SK-N-SH (cell line): Measurements from ENCODE around the gene RAI1. TPM values are rescaled to one million over a fixed set of nuclear protein-coding genes. Genes with fewer than 3 reads are reported as not detected.

Source experiments
- CTCF ChIA-PET: fragments of 300-600, 350-600 bp; formaldehyde crosslinking; extraction: SDS; loops from one replicate; lab custom pipeline; 2021; lab: Yijun Ruan, JAX
- POLR2A ChIA-PET: fragments of 350-600 bp; sonication (Branson Sonifier 250); formaldehyde crosslinking; extraction: SDS; loops from one replicate; lab custom pipeline; 2020; ENCODE audit warnings: antibody characterized with exemption, inconsistent platforms; lab: Yijun Ruan, JAX
- DNase-seq: peaks from one replicate; pipeline ENCODE4 v3.0.0; 2012
- H2AFZ ChIP-seq: fragments of 200-600 bp; sonication (generic); 2 replicates; pipeline ENCODE4 v1.8.1; 2016; ENCODE audit warnings: antibody characterized with exemption, mild to moderate bottlenecking, low read depth
- H3F3A ChIP-seq: fragments of 200-600 bp; sonication (generic); replicated peaks from 2 replicates; pipeline ENCODE3; 2016; ENCODE audit warnings: antibody characterized with exemption, mild to moderate bottlenecking; ENCODE audit not compliant: insufficient read depth
- H3K27ac ChIP-seq, 2 experiments: fragments of 200-500 bp in 1 of 2; fragments of 200-600 bp in 1 of 2; sonication (Bioruptor generic) in 1 of 2; sonication (generic), shearing (Covaris generic) in 1 of 2; 2 replicates each; pipeline versions ENCODE4 v1.5.1 to v1.6.1; 2014 to 2016; ENCODE audit warnings: low read depth in 2 of 2, inconsistent platforms in 1 of 2, low read length in 1 of 2, mild to moderate bottlenecking in 1 of 2, mixed read lengths in 1 of 2
- H3K27me3 ChIP-seq: fragments of 200-600 bp; sonication (generic), shearing (Covaris generic); 2 replicates; pipeline ENCODE4 v1.6.1; 2016; ENCODE audit warnings: mixed run types; ENCODE audit not compliant: insufficient read depth
- H3K36me3 ChIP-seq, 2 experiments: fragments of 200-500 bp in 1 of 2; fragments of 200-600 bp in 1 of 2; sonication (Bioruptor generic) in 1 of 2; sonication (generic) in 1 of 2; replicated peaks in 1 of 2; 2 replicates each; pipeline versions ENCODE3 to v1.5.1; 2014 to 2016; ENCODE audit warnings: low read length in 1 of 2, mild to moderate bottlenecking in 1 of 2; ENCODE audit not compliant: insufficient read depth in 2 of 2, control insufficient read depth in 1 of 2
- H3K4me1 ChIP-seq, 2 experiments: fragments of 200-500 bp in 1 of 2; fragments of 200-600 bp in 1 of 2; sonication (Bioruptor generic) in 1 of 2; sonication (generic), shearing (Covaris generic) in 1 of 2; 2 replicates each; pipeline versions ENCODE4 v1.5.1 to v1.6.1; 2014 to 2016; ENCODE audit warnings: low read depth in 1 of 2, low read length in 1 of 2, mixed run types in 1 of 2; ENCODE audit not compliant: insufficient read depth in 2 of 2, control insufficient read depth in 1 of 2
- H3K4me2 ChIP-seq: fragments of 200-600 bp; sonication (generic), shearing (Covaris generic); 2 replicates; pipeline ENCODE4 v1.6.1; 2017; ENCODE audit warnings: mixed run types
- H3K4me3 ChIP-seq, 2 experiments: fragments of 200-500 bp in 1 of 2; fragments of 200-600 bp in 1 of 2; sonication (Bioruptor generic) in 1 of 2; sonication (generic), shearing (Covaris generic) in 1 of 2; 2 replicates each; pipeline versions ENCODE4 v1.5.1 to v1.8.1; 2014 to 2016; ENCODE audit warnings: low read depth in 2 of 2, inconsistent platforms in 1 of 2, low read length in 1 of 2, mild to moderate bottlenecking in 1 of 2, mixed read lengths in 1 of 2, moderate library complexity in 1 of 2
- H3K79me2 ChIP-seq: fragments of 200-600 bp; sonication (generic); 2 replicates; pipeline ENCODE4 v1.8.1; 2017; ENCODE audit warnings: mild to moderate bottlenecking; ENCODE audit not compliant: insufficient read depth
- H3K9ac ChIP-seq: fragments of 200-600 bp; sonication (generic); 2 replicates; pipeline ENCODE4 v1.6.1; 2017; ENCODE audit warnings: mixed run types
- H3K9me2 ChIP-seq: fragments of 200-600 bp; sonication (generic); 2 replicates; pipeline ENCODE4 v1.6.1; 2017; ENCODE audit warnings: mixed run types
- H3K9me3 ChIP-seq: fragments of 200-600 bp; sonication (generic); 2 replicates; pipeline ENCODE4 v1.6.1; 2017; ENCODE audit warnings: mixed run types, mild to moderate bottlenecking, moderate library complexity
- H4K20me1 ChIP-seq: fragments of 200-600 bp; sonication (generic); 2 replicates; pipeline ENCODE4 v1.6.1; 2017; ENCODE audit warnings: mild to moderate bottlenecking, mixed run types; ENCODE audit not compliant: insufficient read depth
- CHD2 ChIP-seq: fragments of 150-350 bp; IDR thresholded peaks from 2 replicates; pipeline ENCODE4 v1.6.1; 2018; ENCODE audit warnings: low read length; ENCODE audit not compliant: partially characterized antibody
- EP300 ChIP-seq, 2 experiments: IDR thresholded peaks; 2 replicates each; pipeline versions ENCODE4 v1.4.0 to v1.6.1; 2012; ENCODE audit warnings: borderline replicate concordance in 1 of 2, low read depth in 1 of 2, low read length in 1 of 2
- EZH2phosphoT487 ChIP-seq: fragments of 200-600 bp; sonication (generic); IDR thresholded peaks from 2 replicates; pipeline ENCODE4 v1.6.1; 2017; ENCODE audit warnings: low read depth, mixed run types, mild to moderate bottlenecking, antibody characterized with exemption, moderate library complexity, borderline replicate concordance
- FOSL2 ChIP-seq: IDR thresholded peaks from 2 replicates; pipeline ENCODE4 v1.4.0; 2012; ENCODE audit warnings: low read depth, mild to moderate bottlenecking, moderate library complexity, borderline replicate concordance
- FOXJ3 ChIP-seq: sonication (generic); formaldehyde crosslinking; IDR thresholded peaks from 2 replicates; pipeline ENCODE4 v1.5.1; 2020; ENCODE audit warnings: mild to moderate bottlenecking, missing genetic modification reagents
- FOXM1 ChIP-seq: IDR thresholded peaks from 2 replicates; pipeline ENCODE4 v1.4.0; 2012; ENCODE audit warnings: low read depth, mild to moderate bottlenecking
- GATA2 ChIP-seq: sonication (generic); formaldehyde crosslinking; IDR thresholded peaks from 2 replicates; pipeline ENCODE4 v1.5.0; 2020; ENCODE audit warnings: mild to moderate bottlenecking, missing genetic modification reagents
- JUND ChIP-seq: IDR thresholded peaks from 2 replicates; pipeline ENCODE4 v1.4.0; 2012
- MXI1 ChIP-seq: IDR thresholded peaks from 2 replicates; pipeline ENCODE4 v1.6.1; 2012; ENCODE audit warnings: mild to moderate bottlenecking, low read depth, low read length, improper control_type of control experiment
- NRF1 ChIP-seq: IDR thresholded peaks from 2 replicates; pipeline ENCODE4 v1.6.1; 2012; ENCODE audit warnings: low read depth, mild to moderate bottlenecking, low read length
- PBX3 ChIP-seq: IDR thresholded peaks from 2 replicates; pipeline ENCODE4; 2012
- RCOR1 ChIP-seq: fragments of 150-350 bp; IDR thresholded peaks from 2 replicates; pipeline ENCODE4 v1.6.1; 2017; ENCODE audit warnings: antibody characterized with exemption, low read length
- REST ChIP-seq: IDR thresholded peaks from 2 replicates; pipeline ENCODE4 v1.6.1; 2012; ENCODE audit warnings: mild to moderate bottlenecking, low read depth, low read length, moderate library complexity
- SIN3A ChIP-seq: IDR thresholded peaks from 2 replicates; pipeline ENCODE4 v1.6.1; 2012; ENCODE audit warnings: low read depth, mild to moderate bottlenecking, low read length, moderate library complexity, borderline replicate concordance
- TCF12 ChIP-seq: IDR thresholded peaks from 2 replicates; pipeline ENCODE4 v1.4.0; 2012
- USF1 ChIP-seq: IDR thresholded peaks from 2 replicates; pipeline ENCODE4 v1.4.0; 2012; ENCODE audit warnings: low read depth, borderline replicate concordance
- WGBS: methylation state at CpG from one replicate; pipeline ENCODE4 v1.1.6; 2017; ENCODE audit warnings: low lambda C conversion rate; 5-methylcytosine and 5-hydroxymethylcytosine counted together
- polyA plus RNA-seq, 3 experiments: library from polyadenylated mRNA; depleted of rRNA; stranded (reverse); fragments of >200 nt; gene quantifications; 2 replicates each; pipeline ENCODE4 v1.2.3, GENCODE V29; 2012
- TF ChIP-seq, protein P1 (sequence below): IDR thresholded peaks from 2 replicates; pipeline ENCODE4 v1.4.0; 2012; ENCODE audit warnings: low read depth

The RAI1 gene
- polyA plus RNA-seq, 1 of the 3 experiments (the other 2 are of a cell fraction), result 4.7 TPM

GRCh38 chr17:17837380-17837821 lies 156.1 kb downstream of the RAI1 start:
- no peak overlapping the region for H2AFZ ChIP-seq
- CTCF ChIA-PET, result interaction anchor here (0.6 to 2.7 kb wide), 10 partner anchors 11 to 156 kb away, joined by 3 to 13 read pairs (median 4); partner anchors contain the start of gene RAI1
- TF ChIP-seq EP300 (IDR thresholded peaks at IDR 0.05; ENCODE audit: borderline replicate concordance in 1 of 2, low read depth in 1 of 2, low read length in 1 of 2) (no peak), FOSL2 (no peak), TCF12 (no peak), FOXM1 (no peak), SIN3A (no peak), USF1 (no peak), GATA2 (no peak), CHD2 (no peak), PBX3 (no peak), NRF1 (no peak), RCOR1 (no peak), FOXJ3 (CRISPR knock-in tag) (no peak), EZH2phosphoT487 (no peak), REST (no peak), JUND (no peak), MXI1 (no peak)
- TF ChIP-seq, protein P1, sequence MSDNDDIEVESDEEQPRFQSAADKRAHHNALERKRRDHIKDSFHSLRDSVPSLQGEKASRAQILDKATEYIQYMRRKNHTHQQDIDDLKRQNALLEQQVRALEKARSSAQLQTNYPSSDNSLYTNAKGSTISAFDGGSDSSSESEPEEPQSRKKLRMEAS, result no peak

More at GRCh38 chr17:17837380-17837821, 156.1 kb downstream of the RAI1 start:
- no peaks in the 10 kb centered on the region for H4K20me1 ChIP-seq
- H3F3A ChIP-seq, result peaks cover 17% of the 10 kb centered on the region
- H3K4me1 ChIP-seq, result peaks cover 22 to 64% of the 10 kb centered on the region in 2 experiments; a peak in 3 of 4 replicates
- no peak for DNase-seq
- H3K27me3 ChIP-seq, result no peaks in the 10 kb centered on the region
- peaks cover 6% of the 10 kb centered on the region; the same call in 1 of the 2 replicates for H3K79me2 ChIP-seq
- POLR2A ChIA-PET, result interaction anchor here (0.7 to 4.0 kb wide), 11 partner anchors 9 to 144 kb away, joined by 3 to 44 read pairs (median 7); no protein-coding TSS in a partner anchor
- no peaks in the 10 kb centered on the region for H3K36me3 ChIP-seq
- peak overlapping the region in 1 of 2 experiments; percentile 79; a peak in 3 of 4 replicates for H3K4me3 ChIP-seq
- H3K4me2 ChIP-seq, result peak overlapping the region; percentile 94
- H3K9ac ChIP-seq, result peak overlapping the region; percentile 88; the same call in 1 of the 2 replicates
- WGBS, result 67% methylated on average over 3 of the region's 3 CpGs
- no peaks in the 10 kb centered on the region for H3K9me3 ChIP-seq
- H3K9me2 ChIP-seq, result no peaks in the 10 kb centered on the region
- peak overlapping the region; percentile 69 to 95; a peak in 3 of 4 replicates for H3K27ac ChIP-seq
